Thoracic aorta (tissue), 2 donors: ENCODE measurements around the gene PCDH7. TPM values are rescaled to one million over a fixed set of nuclear protein-coding genes. Genes with fewer than 3 reads are reported as not detected.

Source experiments
- ATAC-seq: fragments of 150-250 bp; one replicate; pipeline ENCODE4 v1.8.0; 2017; ENCODE audit warnings: low read depth; ENCODE audit not compliant: insufficient number of reproducible peaks, low FRiP score
- DNase-seq: peaks from one replicate; pipeline ENCODE4 v3.0.0-alpha.2; 2020; ENCODE audit warnings: low spot score
- H3K27ac ChIP-seq, 2 donors: fragments of 200-600 bp; sonication (generic); 1 replicate in 1 of 2; 2 replicates in 1 of 2; pipeline ENCODE4 v1.5.1; 2016; ENCODE audit warnings: mild to moderate bottlenecking in 2 of 2, moderate library complexity in 2 of 2
- H3K27me3 ChIP-seq: fragments of 200-600 bp; sonication (generic); replicated peaks from 2 replicates; pipeline ENCODE4 v1.6.0; 2016; ENCODE audit warnings: mild to moderate bottlenecking; ENCODE audit not compliant: insufficient read depth
- H3K36me3 ChIP-seq: fragments of 200-600 bp; sonication (generic); one replicate; pipeline ENCODE4 v1.5.1; 2016
- H3K4me1 ChIP-seq, 2 donors: fragments of 200-600 bp; sonication (generic); 1 replicate in 1 of 2; 2 replicates in 1 of 2; pipeline versions ENCODE4 v1.5.1 to v1.6.0; 2016; ENCODE audit warnings: low read depth in 2 of 2, mild to moderate bottlenecking in 1 of 2; ENCODE audit not compliant: control insufficient read depth in 1 of 2
- H3K4me3 ChIP-seq: fragments of 200-600 bp; sonication (generic); 2 replicates; pipeline ENCODE4 v1.5.1; 2016; ENCODE audit warnings: mild to moderate bottlenecking
- H3K9me3 ChIP-seq: fragments of 200-600 bp; sonication (generic); 2 replicates; pipeline ENCODE4 v1.5.1; 2016
- CTCF ChIP-seq: fragments of 200-600 bp; sonication (generic); IDR thresholded peaks from one replicate; pipeline ENCODE4 v1.5.1; 2019; ENCODE audit warnings: antibody characterized with exemption
- total RNA-seq, 2 donors: library from RNA; depleted of rRNA; stranded (reverse); fragments of >200 nt; gene quantifications; one replicate each; pipeline versions ENCODE4 v1.1.0 to v1.2.3, GENCODE V29; 2016

PCDH7 gene
- total RNA-seq, 2 donors from 2014 or later, result 331 to 435 TPM

- DNase-seq, result no peak
- Histone ChIP-seq H3K27ac (no peak overlapping the region), H3K4me1 (peaks cover 18 to 70% of the 10 kb centered on the region in 2 donors), H3K36me3 (no peaks in the 10 kb centered on the region), H3K4me3 (no peak overlapping the region), H3K9me3 (no peaks in the 10 kb centered on the region), H3K27me3 (no peaks in the 10 kb centered on the region)
- ATAC-seq, result no peak
- no peak for TF ChIP-seq CTCF
Measured at GRCh38 chr4:30769093-30769492, 48.9 kb downstream of the PCDH7 start.

- ATAC-seq (no peak), DNase-seq (no peak)
- H3K4me3 ChIP-seq, result no peak overlapping the region
- no peaks in the 10 kb centered on the region for H3K36me3 ChIP-seq
- H3K9me3 ChIP-seq, result no peaks in the 10 kb centered on the region
- peaks cover 18 to 71% of the 10 kb centered on the region in 2 donors for H3K4me1 ChIP-seq
- H3K27ac ChIP-seq, result peak overlapping the region in 1 of 2 donors; percentile 24
- TF ChIP-seq CTCF, result no peak
- H3K27me3 ChIP-seq, result no peaks in the 10 kb centered on the region
Measured at GRCh38 chr4:30770049-30770549, 49.9 kb downstream of the PCDH7 start.

- no peak overlapping the region for H3K4me3 ChIP-seq
- no peaks in the 10 kb centered on the region for H3K27me3 ChIP-seq
- no peaks in the 10 kb centered on the region for H3K9me3 ChIP-seq
- H3K27ac ChIP-seq, result no peak overlapping the region
- peaks cover 18 to 64% of the 10 kb centered on the region in 2 donors for H3K4me1 ChIP-seq
- DNase-seq (no peak), ATAC-seq (no peak)
- H3K36me3 ChIP-seq, result no peaks in the 10 kb centered on the region
- no peak for TF ChIP-seq CTCF
Measured at GRCh38 chr4:30770812-30771211, 50.6 kb downstream of the PCDH7 start.

- ATAC-seq (no peak), DNase-seq (no peak)
- Histone ChIP-seq H3K27me3 (no peaks in the 10 kb centered on the region), H3K4me3 (no peak overlapping the region), H3K36me3 (no peaks in the 10 kb centered on the region), H3K27ac (peak overlapping the region in 1 of 2 donors; percentile 18), H3K9me3 (no peaks in the 10 kb centered on the region), H3K4me1 (peaks cover 0 to 53% of the 10 kb centered on the region in 2 donors)
- no peak for TF ChIP-seq CTCF
Measured at GRCh38 chr4:30776451-30776850, 56.3 kb downstream of the PCDH7 start.

GRCh38 chr4:30776921-30777415 is 56.8 kb downstream of the PCDH7 start:
- Histone ChIP-seq H3K9me3 (no peaks in the 10 kb centered on the region), H3K36me3 (no peaks in the 10 kb centered on the region), H3K4me1 (peaks cover 0 to 53% of the 10 kb centered on the region in 2 donors), H3K4me3 (no peak overlapping the region), H3K27me3 (no peaks in the 10 kb centered on the region), H3K27ac (no peak overlapping the region)
- no peak for TF ChIP-seq CTCF
- ATAC-seq, result no peak
- DNase-seq, result no peak
